Measurements from ENCODE around the gene PALM. TPM values are rescaled to one million over a fixed set of nuclear protein-coding genes. Genes with fewer than 3 reads are reported as not detected.

PALM gene
- total and polyA plus RNA-seq, 2 experiments from 2014 or later: 23.0 to 105 TPM

- Histone ChIP-seq H3K27ac (peak overlapping the region; percentile 93), H3K4me1 (ENCODE audit: low read depth) (no peaks in the 10 kb centered on the region), H3K9me3 (ENCODE audit: low read depth) (no peaks in the 10 kb centered on the region), H3K36me3 (no peaks in the 10 kb centered on the region), H3K4me3 (peak overlapping the region; percentile 50), H3K27me3 (no peaks in the 10 kb centered on the region)
- no peak for DNase-seq (ENCODE audit: low read depth in 1 of 2, low spot score in 1 of 2)
- TF ChIP-seq CTCF (IDR thresholded peaks at IDR 0.05; ENCODE audit: low read depth, low read length): no peak
These were observed 27.4 kb upstream of the PALM start for GRCh38 chr19:681029-682019.

GRCh38 chr19:682678-683320 lies 25.9 kb upstream of the PALM start:
- Histone ChIP-seq H3K9me3 (ENCODE audit: low read depth) (no peaks in the 10 kb centered on the region), H3K4me3 (no peak overlapping the region), H3K27me3 (no peaks in the 10 kb centered on the region), H3K36me3 (no peaks in the 10 kb centered on the region), H3K4me1 (ENCODE audit: low read depth) (no peaks in the 10 kb centered on the region), H3K27ac (peak overlapping the region; percentile 17)
- no peak for TF ChIP-seq CTCF (IDR thresholded peaks at IDR 0.05; ENCODE audit: low read depth, low read length)
- DNase-seq (ENCODE audit: low read depth in 1 of 2, low spot score in 1 of 2): no peak

GRCh38 chr19:685454-685931 lies 23.2 kb upstream of the PALM start:
- Histone ChIP-seq H3K36me3 (no peaks in the 10 kb centered on the region), H3K27ac (no peak overlapping the region), H3K4me3 (no peak overlapping the region), H3K9me3 (ENCODE audit: low read depth) (no peaks in the 10 kb centered on the region), H3K27me3 (no peaks in the 10 kb centered on the region), H3K4me1 (ENCODE audit: low read depth) (no peaks in the 10 kb centered on the region)
- no peak for TF ChIP-seq CTCF (IDR thresholded peaks at IDR 0.05; ENCODE audit: low read depth, low read length)
- DNase-seq (ENCODE audit: low read depth in 1 of 2, low spot score in 1 of 2): no peak

GRCh38 chr19:686589-687297 lies 22.0 kb upstream of the PALM start:
- Histone ChIP-seq H3K9me3 (ENCODE audit: low read depth) (no peaks in the 10 kb centered on the region), H3K27ac (no peak overlapping the region), H3K4me1 (ENCODE audit: low read depth) (no peaks in the 10 kb centered on the region), H3K27me3 (no peaks in the 10 kb centered on the region), H3K36me3 (no peaks in the 10 kb centered on the region), H3K4me3 (no peak overlapping the region)
- TF ChIP-seq CTCF (IDR thresholded peaks at IDR 0.05; ENCODE audit: low read depth, low read length): no peak
- no peak for DNase-seq (ENCODE audit: low read depth in 1 of 2, low spot score in 1 of 2)

GRCh38 chr19:687569-688166 lies 21.1 kb upstream of the PALM start:
- no peaks in the 10 kb centered on the region for H3K4me1 ChIP-seq (ENCODE audit: low read depth)
- no peak overlapping the region for H3K4me3 ChIP-seq
- DNase-seq (ENCODE audit: low read depth in 1 of 2, low spot score in 1 of 2): no peak
- H3K36me3 ChIP-seq: no peaks in the 10 kb centered on the region
- no peak for TF ChIP-seq CTCF (IDR thresholded peaks at IDR 0.05; ENCODE audit: low read depth, low read length)
- H3K9me3 ChIP-seq (ENCODE audit: low read depth): no peaks in the 10 kb centered on the region
- no peaks in the 10 kb centered on the region for H3K27me3 ChIP-seq
- H3K27ac ChIP-seq: no peak overlapping the region
